K562 (cell line): ENCODE data around the gene SLC2A10. TPM values are rescaled to one million over a fixed set of nuclear protein-coding genes. Genes with fewer than 3 reads are reported as not detected.

Source experiments
- ATAC-seq: fragments of 200-7000 bp; cut with Tn5 transposase; 3 replicates; pipeline ENCODE4 v1.9.1; 2020; ENCODE audit warnings: moderate library complexity
- BruUV-seq: library from RNA; stranded (reverse); fragments of 400-500 nt; replicated peaks from 2 replicates; lab custom pipeline; 2021; lab: Mats Ljungman, UMichigan
- CTCF ChIA-PET: fragments of 300-600 bp; formaldehyde crosslinking; extraction: SDS; loops from one replicate; lab custom pipeline; 2021; ENCODE audit warnings: low intra/inter-chr PET ratio; lab: Yijun Ruan, JAX
- POLR2A ChIA-PET: fragments of 300-600, 350-650 bp; sonication (Branson Sonifier 250); formaldehyde crosslinking; extraction: SDS; loops from one replicate; lab custom pipeline; 2021; ENCODE audit warnings: antibody characterized with exemption, inconsistent platforms; lab: Yijun Ruan, JAX
- DNase-seq, 4 experiments: peaks; one replicate each; pipeline versions ENCODE4 v3.0.0 to v3.0.0-alpha.2; 2011 to 2018; ENCODE audit warnings: low spot score in 3 of 4, mixed read lengths in 3 of 4; ENCODE audit errors: extremely low read depth in 1 of 4
- FAIRE-seq: peaks from 2 replicates; lab custom pipeline; 2011; peaks lifted over from hg19 to GRCh38; lab: Jason Lieb, UNC
- H2AFZ ChIP-seq: 2 replicates; pipeline ENCODE4 v1.6.0; 2011; ENCODE audit warnings: low read depth, low read length, control low read depth, inconsistent platforms
- H3K27ac ChIP-seq: fragments of 200-600 bp; 3 replicates; pipeline ENCODE4 v1.8.0; 2011; ENCODE audit warnings: low read depth, mild to moderate bottlenecking, control low read depth, inconsistent platforms, low read length, moderate library complexity, mixed read lengths; ENCODE audit errors: extremely low read depth
- H3K27me3 ChIP-seq, 2 experiments: fragments of 300-600 bp in 1 of 2; 2 replicates in 1 of 2; 3 replicates in 1 of 2; pipeline versions ENCODE4 v1.6.0 to v1.8.0; 2011; ENCODE audit warnings: inconsistent platforms in 2 of 2, low read length in 2 of 2, mild to moderate bottlenecking in 1 of 2, mixed read lengths in 1 of 2, moderate library complexity in 1 of 2; ENCODE audit not compliant: control insufficient read depth in 2 of 2, insufficient read depth in 2 of 2
- H3K36me3 ChIP-seq: fragments of 300-600 bp; 3 replicates; pipeline ENCODE4 v1.8.0; 2011; ENCODE audit warnings: mild to moderate bottlenecking, low read length, inconsistent platforms; ENCODE audit not compliant: control insufficient read depth, insufficient read depth
- H3K4me1 ChIP-seq, 2 experiments: fragments of 200-600 bp in 1 of 2; replicated peaks in 1 of 2; 2 replicates in 1 of 2; 3 replicates in 1 of 2; pipeline versions ENCODE4 v1.5.1 to v1.8.0; 2011; ENCODE audit warnings: inconsistent platforms in 2 of 2, low read length in 2 of 2, mild to moderate bottlenecking in 1 of 2, mixed read lengths in 1 of 2, moderate library complexity in 1 of 2; ENCODE audit not compliant: control insufficient read depth in 2 of 2, insufficient read depth in 2 of 2
- H3K4me2 ChIP-seq: 2 replicates; pipeline ENCODE4 v1.6.1; 2011; ENCODE audit warnings: low read length, control low read depth, inconsistent platforms, mixed read lengths; ENCODE audit not compliant: insufficient read depth
- H3K4me3 ChIP-seq: fragments of 200-600 bp; sonication (generic), shearing (Covaris generic); 2 replicates; pipeline ENCODE4 v1.5.1; 2016; ENCODE audit warnings: control low read depth, inconsistent platforms
- H3K79me2 ChIP-seq: fragments of 200-600 bp; 3 replicates; pipeline ENCODE4 v1.8.0; 2011; ENCODE audit warnings: low read length, inconsistent platforms; ENCODE audit not compliant: control insufficient read depth, insufficient read depth
- H3K9ac ChIP-seq, 2 experiments: 2 replicates each; pipeline versions ENCODE4 v1.6.0 to v1.6.1; 2011; ENCODE audit warnings: low read depth in 2 of 2, low read length in 2 of 2, control low read depth in 1 of 2, inconsistent platforms in 1 of 2, mild to moderate bottlenecking in 1 of 2, mixed read lengths in 1 of 2; ENCODE audit not compliant: insufficient read depth in 1 of 2
- H3K9me1 ChIP-seq: one replicate; pipeline ENCODE4 v1.6.0; 2011; ENCODE audit warnings: inconsistent platforms, mild to moderate bottlenecking, low read length, moderate library complexity; ENCODE audit not compliant: control insufficient read depth, insufficient read depth
- H3K9me3 ChIP-seq: replicated peaks from 2 replicates; pipeline ENCODE4 v1.5.1; 2011; ENCODE audit warnings: low read depth, low read length, inconsistent platforms; ENCODE audit not compliant: control insufficient read depth, insufficient read depth
- H4K20me1 ChIP-seq: replicated peaks from 2 replicates; pipeline ENCODE4 v1.6.1; 2011; ENCODE audit warnings: low read length, inconsistent platforms, mixed read lengths; ENCODE audit not compliant: control insufficient read depth, insufficient read depth
- BCOR ChIP-seq: fragments of 450-650 bp; IDR thresholded peaks from 2 replicates; pipeline ENCODE4 v1.6.1; 2016
- ID3 ChIP-seq, 2 experiments: fragments of 250-450 bp in 1 of 2; fragments of 450-650 bp in 1 of 2; sonication (Bioruptor Pico) in 1 of 2; IDR thresholded peaks; 2 replicates each; pipeline versions ENCODE4 v1.6.1 to v1.8.0; 2016 to 2021; ENCODE audit warnings: mild to moderate bottlenecking in 2 of 2, moderate library complexity in 2 of 2, missing compliant biosample characterization in 1 of 2, missing genetic modification characterization in 1 of 2
- KLF1 ChIP-seq: fragments of 450-650 bp; IDR thresholded peaks from 2 replicates; pipeline ENCODE4 v1.6.1; 2016; ENCODE audit warnings: missing genetic modification characterization, missing compliant biosample characterization
- MIER1 ChIP-seq: fragments of 450-650 bp; IDR thresholded peaks from 2 replicates; pipeline ENCODE4 v1.6.1; 2016; ENCODE audit warnings: antibody characterized with exemption, mild to moderate bottlenecking, low read depth
- NFIX ChIP-seq: fragments of 250-450 bp; sonication (Bioruptor Pico); IDR thresholded peaks from 2 replicates; pipeline ENCODE4 v1.4.0; 2020; ENCODE audit warnings: low read depth, mild to moderate bottlenecking, moderate library complexity
- NUFIP1 ChIP-seq: fragments of 450-650 bp; IDR thresholded peaks from 2 replicates; pipeline ENCODE4 v1.6.1; 2018; ENCODE audit not compliant: partially characterized antibody
- RBM22 ChIP-seq: fragments of 200-400 bp; formaldehyde crosslinking; IDR thresholded peaks from 2 replicates; pipeline ENCODE4 v1.6.1; 2018; ENCODE audit warnings: low read length, low read depth; ENCODE audit not compliant: poor library complexity, severe bottlenecking
- RBM25 ChIP-seq: fragments of 200-400 bp; formaldehyde crosslinking; IDR thresholded peaks from 2 replicates; pipeline ENCODE4 v1.6.1; 2018; ENCODE audit warnings: low read length, low read depth, moderate library complexity; ENCODE audit not compliant: severe bottlenecking
- SFPQ ChIP-seq: fragments of 200-400 bp; formaldehyde crosslinking; IDR thresholded peaks from 2 replicates; pipeline ENCODE4 v1.6.1; 2017; ENCODE audit warnings: mild to moderate bottlenecking, low read depth, low read length, moderate library complexity
- STAG1 ChIP-seq: sonication (generic); formaldehyde crosslinking; IDR thresholded peaks from 2 replicates; pipeline ENCODE4 v1.5.0; 2020; ENCODE audit warnings: missing genetic modification reagents, borderline replicate concordance
- YY1 ChIP-seq, 3 experiments: IDR thresholded peaks; 2 replicates each; pipeline ENCODE4 v1.6.1; 2011; ENCODE audit warnings: low read length in 2 of 3, mild to moderate bottlenecking in 2 of 3, moderate library complexity in 2 of 3, borderline replicate concordance in 1 of 3, control low read depth in 1 of 3, low read depth in 1 of 3; ENCODE audit not compliant: insufficient read depth in 3 of 3, insufficient replicate concordance in 2 of 3, control insufficient read depth in 1 of 3, insufficient read length in 1 of 3; ENCODE audit errors: extremely low read depth in 1 of 3
- ZNF431 ChIP-seq: sonication (generic); formaldehyde crosslinking; IDR thresholded peaks from 2 replicates; pipeline ENCODE4 v1.8.0; 2022; ENCODE audit warnings: mild to moderate bottlenecking, missing genetic modification reagents
- ZZZ3 ChIP-seq: fragments of 450-650 bp; IDR thresholded peaks from 2 replicates; pipeline ENCODE4 v1.6.1; 2016; ENCODE audit warnings: antibody characterized with exemption, mild to moderate bottlenecking, moderate library complexity
- WGBS: fragments of 100-300 bp; shearing (Covaris generic); methylation state at CpG from one replicate; pipeline ENCODE4 v1.1.6; 2016; ENCODE audit warnings: low coverage, mixed read lengths; ENCODE audit not compliant: insufficient coverage; ENCODE audit errors: missing lambda C conversion rate; 5-methylcytosine and 5-hydroxymethylcytosine counted together
- in situ Hi-C: fragments of 300-500 bp; cut with MboI; formaldehyde crosslinking; loops from 4 replicates; pipeline ENCODE4 v1.15.0; 2018; ENCODE audit warnings: inconsistent platforms, mixed read lengths
- intact Hi-C: fragments of 100-400 bp; cut with micrococcal nuclease; formaldehyde crosslinking; loops from 2 replicates; pipeline ENCODE4 v1.14.2; 2022
- polyA plus RNA-seq, 8 experiments: library from polyadenylated mRNA; depleted of rRNA in 4 of 8; stranded (reverse) in 5 of 8; unstranded in 3 of 8; fragments of >200 nt; fragmentation: Nextera tagmentation in 2 of 8; fragmentation: Illumina TruSeq in 1 of 8; extraction: Ambion mirVana in 2 of 8; extraction: Trizol in 1 of 8; gene quantifications; 2 replicates each; pipeline versions ENCODE4 v1.2.1 to v1.2.3, GENCODE V29; 2011 to 2014; ENCODE audit warnings: inconsistent platforms in 1 of 8, missing spikeins in 1 of 8
- total RNA-seq, 7 experiments: library from RNA; depleted of rRNA in 6 of 7; stranded (reverse); fragments of >200 nt in 6 of 7; fragmentation: Illumina TruSeq in 2 of 7; extraction: Trizol in 2 of 7; gene quantifications; 2 replicates each; pipeline versions ENCODE4 v1.2.1 to v1.2.3, GENCODE V29; 2011 to 2021; ENCODE audit warnings: low replicate concordance in 1 of 7

Gene SLC2A10
- total and polyA plus RNA-seq, 9 of the 15 experiments (the other 6 are each of a cell fraction or from before 2014, with no cell fraction given) = 0.01 to 1.8 (median 0.10) TPM

- H3K9me3 ChIP-seq = no peaks in the 10 kb centered on the region
- H3K27ac ChIP-seq = no peak overlapping the region
- POLR2A ChIA-PET = interaction anchor here (1.0 kb wide), 1 partner anchor 9 kb away, joined by 3 read pairs; no protein-coding TSS in a partner anchor
- intact Hi-C loops = loop anchor here (5.0 kb wide), 1 partner anchor 33 kb away; no protein-coding TSS in a partner anchor
- no TSS peak for BruUV-seq
- peaks cover 3 to 24% of the 10 kb centered on the region in 2 experiments; a peak in 4 of 5 replicates for H3K4me1 ChIP-seq
- H3K79me2 ChIP-seq = peaks cover 57% of the 10 kb centered on the region
- 100% methylated on average over 2 of the region's 2 CpGs for WGBS
- TF ChIP-seq NUFIP1 (no peak), NFIX (CRISPR knock-in tag) (no peak), MIER1 (no peak), ZNF431 (CRISPR knock-in tag) (no peak), SFPQ (no peak), YY1 (IDR thresholded peaks at IDR 0.05; ENCODE audit: borderline replicate concordance in 1 of 3, control insufficient read depth in 1 of 3, extremely low read depth in 1 of 3, insufficient read depth in 3 of 3, insufficient read length in 1 of 3, insufficient replicate concordance in 2 of 3, low read depth in 1 of 3, low read length in 2 of 3) (no peak), STAG1 (CRISPR knock-in tag) (no peak), ID3 (CRISPR knock-in tag; IDR thresholded peaks at IDR 0.05) (no peak), ID3 (tag; IDR thresholded peaks at IDR 0.05) (no peak), BCOR (0 out of 2 replicates have a peak, but pooled peaks have one; percentile 13), RBM22 (no peak), ZZZ3 (no peak), RBM25 (peak; percentile 64), KLF1 (tag) (no peak)
- FAIRE-seq = no peak
- ATAC-seq = no peak
- peaks cover 4% of the 10 kb centered on the region for H3K9me1 ChIP-seq
- peaks cover 31% of the 10 kb centered on the region for H3K36me3 ChIP-seq
- H3K4me2 ChIP-seq = no peak overlapping the region
- peaks cover 3% of the 10 kb centered on the region; the same call in 1 of the 2 replicates for H4K20me1 ChIP-seq
- no peaks in the 10 kb centered on the region for H3K27me3 ChIP-seq
- no peak overlapping the region for H2AFZ ChIP-seq
- no peak for DNase-seq
- H3K9ac ChIP-seq = peak overlapping the region in 1 of 2 experiments; percentile 47; a peak in 1 of 4 replicates
- CTCF ChIA-PET = interaction anchor here (0.7 to 1.7 kb wide), 3 partner anchors 44 to 121 kb away, joined by 3 to 10 read pairs (median 3); no protein-coding TSS in a partner anchor
- in situ Hi-C loops = no loop called here
- no peak overlapping the region for H3K4me3 ChIP-seq
Measured at GRCh38 chr20:46680684-46681031, 28.8 kb upstream of the SLC2A10 start.
